Effector memory CD8-positive, alpha-beta T cell (primary cell): ENCODE data around the gene SLC25A38.

Source experiments
- ATAC-seq: fragments of 150-1000 bp; cut with Tn5 transposase; replicated peaks from 2 replicates; pipeline ENCODE4 v1.10.0; 2021; ENCODE audit warnings: mild to moderate bottlenecking, moderate library complexity
- DNase-seq, 3 experiments: peaks; one replicate each; pipeline ENCODE4 v3.0.0; 2021
- H3K27ac Mint-ChIP-seq, 2 donors: one replicate each; pipeline ENCODE4 v1.8.0; 2022; ENCODE audit warnings: mild to moderate bottlenecking in 2 of 2, mixed read lengths in 2 of 2, moderate library complexity in 2 of 2
- H3K27me3 Mint-ChIP-seq, 2 donors: one replicate each; pipeline ENCODE4 v1.8.0; 2022; ENCODE audit warnings: mixed read lengths in 2 of 2
- H3K36me3 Mint-ChIP-seq: one replicate; pipeline ENCODE4 v1.8.0; 2022; ENCODE audit warnings: mild to moderate bottlenecking, moderate library complexity, mixed read lengths; ENCODE audit not compliant: insufficient read depth
- H3K4me1 Mint-ChIP-seq, 2 donors: one replicate each; pipeline ENCODE4 v1.8.0; 2022; ENCODE audit warnings: low read depth in 2 of 2, mixed read lengths in 2 of 2
- H3K4me3 Mint-ChIP-seq, 2 donors: one replicate each; pipeline ENCODE4 v1.8.0; 2022; ENCODE audit warnings: mild to moderate bottlenecking in 2 of 2, mixed read lengths in 2 of 2, moderate library complexity in 2 of 2
- H3K9me3 Mint-ChIP-seq, 2 donors: one replicate each; pipeline ENCODE4 v1.8.0; 2022; ENCODE audit warnings: mixed read lengths in 2 of 2

Gene SLC25A38

GRCh38 chr3:39435006-39435748 is 52.0 kb downstream of the SLC25A38 start:
- peaks cover 5 to 10% of the 10 kb centered on the region in 2 donors for H3K27me3 Mint-ChIP-seq
- H3K27ac Mint-ChIP-seq = no peak overlapping the region
- H3K36me3 Mint-ChIP-seq = no peaks in the 10 kb centered on the region
- no peak for ATAC-seq
- no peak overlapping the region for H3K4me3 Mint-ChIP-seq
- no peaks in the 10 kb centered on the region for H3K9me3 Mint-ChIP-seq
- H3K4me1 Mint-ChIP-seq = no peaks in the 10 kb centered on the region
- no peak for DNase-seq

- ATAC-seq = no peak
- Mint-ChIP-seq H3K4me3 (no peak overlapping the region), H3K4me1 (no peaks in the 10 kb centered on the region), H3K9me3 (no peaks in the 10 kb centered on the region), H3K27me3 (no peaks in the 10 kb centered on the region), H3K27ac (no peak overlapping the region), H3K36me3 (no peaks in the 10 kb centered on the region)
- no peak for DNase-seq
These were observed 55.7 kb downstream of the SLC25A38 start for GRCh38 chr3:39438880-39439279.

GRCh38 chr3:39440316-39440715 is 57.1 kb downstream of the SLC25A38 start:
- H3K4me1 Mint-ChIP-seq = no peaks in the 10 kb centered on the region
- H3K4me3 Mint-ChIP-seq = no peak overlapping the region
- H3K36me3 Mint-ChIP-seq = no peaks in the 10 kb centered on the region
- no peak for DNase-seq
- no peak overlapping the region for H3K27ac Mint-ChIP-seq
- peaks cover 0 to 9% of the 10 kb centered on the region in 2 donors for H3K27me3 Mint-ChIP-seq
- no peaks in the 10 kb centered on the region for H3K9me3 Mint-ChIP-seq
- ATAC-seq = no peak

GRCh38 chr3:39443530-39443929 is 60.4 kb downstream of the SLC25A38 start:
- Mint-ChIP-seq H3K27ac (no peak overlapping the region), H3K9me3 (no peaks in the 10 kb centered on the region), H3K4me1 (peaks cover 0 to 2% of the 10 kb centered on the region in 2 donors), H3K27me3 (peaks cover 7 to 19% of the 10 kb centered on the region in 2 donors), H3K36me3 (no peaks in the 10 kb centered on the region), H3K4me3 (no peak overlapping the region)
- DNase-seq (no peak), ATAC-seq (no peak)

GRCh38 chr3:39445927-39446326 is 62.8 kb downstream of the SLC25A38 start:
- ATAC-seq (no peak), DNase-seq (no peak)
- H3K36me3 Mint-ChIP-seq = no peaks in the 10 kb centered on the region
- H3K9me3 Mint-ChIP-seq = no peaks in the 10 kb centered on the region
- H3K4me1 Mint-ChIP-seq = peaks cover 0 to 2% of the 10 kb centered on the region in 2 donors
- H3K27ac Mint-ChIP-seq = no peak overlapping the region
- no peak overlapping the region for H3K4me3 Mint-ChIP-seq
- H3K27me3 Mint-ChIP-seq = peaks cover 7 to 19% of the 10 kb centered on the region in 2 donors

GRCh38 chr3:39446444-39446843 is 63.3 kb downstream of the SLC25A38 start:
- Mint-ChIP-seq H3K27ac (no peak overlapping the region), H3K36me3 (no peaks in the 10 kb centered on the region), H3K9me3 (no peaks in the 10 kb centered on the region), H3K4me1 (peaks cover 0 to 2% of the 10 kb centered on the region in 2 donors), H3K27me3 (peaks cover 7 to 19% of the 10 kb centered on the region in 2 donors), H3K4me3 (no peak overlapping the region)
- no peak for DNase-seq
- no peak for ATAC-seq
